Thoracic aorta (tissue), 2 donors: Measurements from ENCODE around the gene SPATA33. TPM values are rescaled to one million over a fixed set of nuclear protein-coding genes. Genes with fewer than 3 reads are reported as not detected.
A peak's percentile ranks its signal among the peaks of the same experiment; 100 is the strongest.
"Not testable (repeated sequence)": the region's sequence is repeated elsewhere in the genome, so short reads cannot be mapped to it uniquely, and the experiment has no call there.

ENCODE experiments used
- ATAC-seq: fragments of 150-250 bp; one replicate; pipeline ENCODE4 v1.8.0; 2017; ENCODE audit warnings: low read depth; ENCODE audit not compliant: insufficient number of reproducible peaks, low FRiP score
- DNase-seq: peaks from one replicate; pipeline ENCODE4 v3.0.0-alpha.2; 2020; ENCODE audit warnings: low spot score
- H3K27ac ChIP-seq, 2 donors: fragments of 200-600 bp; sonication (generic); 1 replicate in 1 of 2; 2 replicates in 1 of 2; pipeline ENCODE4 v1.5.1; 2016; ENCODE audit warnings: mild to moderate bottlenecking in 2 of 2, moderate library complexity in 2 of 2
- H3K27me3 ChIP-seq: fragments of 200-600 bp; sonication (generic); replicated peaks from 2 replicates; pipeline ENCODE4 v1.6.0; 2016; ENCODE audit warnings: mild to moderate bottlenecking; ENCODE audit not compliant: insufficient read depth
- H3K36me3 ChIP-seq: fragments of 200-600 bp; sonication (generic); one replicate; pipeline ENCODE4 v1.5.1; 2016
- H3K4me1 ChIP-seq, 2 donors: fragments of 200-600 bp; sonication (generic); 1 replicate in 1 of 2; 2 replicates in 1 of 2; pipeline versions ENCODE4 v1.5.1 to v1.6.0; 2016; ENCODE audit warnings: low read depth in 2 of 2, mild to moderate bottlenecking in 1 of 2; ENCODE audit not compliant: control insufficient read depth in 1 of 2
- H3K4me3 ChIP-seq: fragments of 200-600 bp; sonication (generic); 2 replicates; pipeline ENCODE4 v1.5.1; 2016; ENCODE audit warnings: mild to moderate bottlenecking
- H3K9me3 ChIP-seq: fragments of 200-600 bp; sonication (generic); 2 replicates; pipeline ENCODE4 v1.5.1; 2016
- CTCF ChIP-seq: fragments of 200-600 bp; sonication (generic); IDR thresholded peaks from one replicate; pipeline ENCODE4 v1.5.1; 2019; ENCODE audit warnings: antibody characterized with exemption
- total RNA-seq, 2 donors: library from RNA; depleted of rRNA; stranded (reverse); fragments of >200 nt; gene quantifications; one replicate each; pipeline versions ENCODE4 v1.1.0 to v1.2.3, GENCODE V29; 2016

SPATA33 gene
- total RNA-seq, 2 donors from 2014 or later = 3.2 to 3.9 TPM

GRCh38 chr16:89695875-89696669, 38.4 kb downstream of the SPATA33 start:
- Histone ChIP-seq H3K27me3 (no peaks in the 10 kb centered on the region), H3K4me3 (no peak overlapping the region), H3K27ac (no peak overlapping the region), H3K36me3 (peaks cover 13% of the 10 kb centered on the region), H3K4me1 (peaks cover 9 to 13% of the 10 kb centered on the region in 2 donors), H3K9me3 (no peaks in the 10 kb centered on the region)
- no peak for TF ChIP-seq CTCF
- ATAC-seq (no peak), DNase-seq (no peak)

GRCh38 chr16:89696670-89697128, 39.1 kb downstream of the SPATA33 start:
- Histone ChIP-seq H3K27ac (no peak overlapping the region), H3K4me1 (peaks cover 9 to 15% of the 10 kb centered on the region in 2 donors), H3K27me3 (no peaks in the 10 kb centered on the region), H3K9me3 (no peaks in the 10 kb centered on the region), H3K36me3 (peaks cover 8% of the 10 kb centered on the region), H3K4me3 (no peak overlapping the region)
- no peak for ATAC-seq
- no peak for TF ChIP-seq CTCF
- no peak for DNase-seq

- Histone ChIP-seq H3K36me3 (peaks cover 5% of the 10 kb centered on the region), H3K4me1 (peaks cover 9 to 20% of the 10 kb centered on the region in 2 donors), H3K27ac (no peak overlapping the region), H3K4me3 (no peak overlapping the region), H3K9me3 (no peaks in the 10 kb centered on the region), H3K27me3 (no peaks in the 10 kb centered on the region)
- no peak for DNase-seq
- no peak for TF ChIP-seq CTCF
- no peak for ATAC-seq
These were observed 39.6 kb downstream of the SPATA33 start for GRCh38 chr16:89697161-89697615.

GRCh38 chr16:89697616-89698331, 40.1 kb downstream of the SPATA33 start:
- TF ChIP-seq CTCF = no peak
- peaks cover 9 to 20% of the 10 kb centered on the region in 2 donors for H3K4me1 ChIP-seq
- DNase-seq = no peak
- H3K27ac ChIP-seq = no peak overlapping the region
- no peak for ATAC-seq
- H3K36me3 ChIP-seq = peaks cover 5% of the 10 kb centered on the region
- no peaks in the 10 kb centered on the region for H3K27me3 ChIP-seq
- H3K4me3 ChIP-seq = no peak overlapping the region
- no peaks in the 10 kb centered on the region for H3K9me3 ChIP-seq

GRCh38 chr16:89698717-89699116, 41.1 kb downstream of the SPATA33 start:
- not testable (repeated sequence) for H3K9me3 ChIP-seq, H3K27ac ChIP-seq, DNase-seq, ATAC-seq, H3K27me3 ChIP-seq, H3K36me3 ChIP-seq, H3K4me3 ChIP-seq
- peaks cover 9 to 20% of the 10 kb centered on the region in 2 donors for H3K4me1 ChIP-seq

- peak overlapping the region in 1 of 2 donors; percentile 74 for H3K27ac ChIP-seq
- not testable (repeated sequence) for DNase-seq
These were observed 42.0 kb downstream of the SPATA33 start for GRCh38 chr16:89699629-89700099.

More at GRCh38 chr16:89699629-89700099, 42.0 kb downstream of the SPATA33 start:
- Histone ChIP-seq H3K4me3 (peak overlapping the region; percentile 86), H3K4me1 (peaks cover 9 to 20% of the 10 kb centered on the region in 2 donors)
- H3K27me3 ChIP-seq, H3K9me3 ChIP-seq, H3K36me3 ChIP-seq, ATAC-seq: not testable (repeated sequence)
